Activated naive CD4-positive, alpha-beta T cell treated with anti-CD3 and anti-CD28 coated beads, Interleukin-2, amount 10 ng/mL, durations not matched to agents 5 hours and 36 hours (primary cell): ENCODE results near the gene IGLL1. TPM values are rescaled to one million over a fixed set of nuclear protein-coding genes. Genes with fewer than 3 reads are reported as not detected.

Experiments
- total RNA-seq, 2 experiments: library from RNA; stranded (reverse); gene quantifications; one replicate each; pipeline ENCODE4 v1.2.3, GENCODE V29; 2021

IGLL1 gene
- not detected for total RNA-seq

GRCh38 chr22:23579870-23580575 lies at the start of gene IGLL1:
TSS of gene IGLL1 (minus strand) at chr22:23580290. CDS start at chr22:23580190, 100 bp downstream.

Other genes with a start within 250 kb of the IGLL1 start
- gene DRICH1, start 52.0 kb upstream of the IGLL1 start, total RNA-seq, result 1 to 10 TPM in 1 of 2 experiments, under 1 TPM in 1; 0.88 to 1.0 TPM
- gene RGL4, start 110.7 kb upstream of the IGLL1 start, total RNA-seq, result 10 to 100 TPM; 23.7 to 25.7 TPM
- 1 to 10 TPM; 2.0 to 2.2 TPM for gene ZNF70, start 170.8 kb upstream of the IGLL1 start, total RNA-seq
- not detected for gene VPREB3, start 174.1 kb upstream of the IGLL1 start, total RNA-seq
- 1 to 10 TPM; 2.2 to 3.6 TPM for gene C22orf15, start 182.7 kb upstream of the IGLL1 start, total RNA-seq
- 10 to 100 TPM; 64.1 to 70.9 TPM for gene CHCHD10, start 187.7 kb upstream of the IGLL1 start, total RNA-seq
- 1 to 10 TPM; 1.0 to 1.2 TPM for gene MMP11, start 192.6 kb upstream of the IGLL1 start, total RNA-seq
- gene SMARCB1, start 206.7 kb upstream of the IGLL1 start, total RNA-seq, result 10 to 100 TPM; 71.0 to 78.1 TPM